CD4-positive, alpha-beta T cell treated with Interleukin-6 for 4 hours (primary cell): ENCODE measurements around the gene GUCY1A2.
"Not testable (repeated sequence)": the region's sequence is repeated elsewhere in the genome, so short reads cannot be mapped to it uniquely, and the experiment has no call there.

Experiments
- DNase-seq: peaks from one replicate; pipeline ENCODE4 v3.0.0-alpha.2; 2020; ENCODE audit warnings: mixed read lengths

Gene GUCY1A2

GRCh38 chr11:106937111-106937510, 81.2 kb downstream of the GUCY1A2 start:
- DNase-seq: no peak

DNA sequence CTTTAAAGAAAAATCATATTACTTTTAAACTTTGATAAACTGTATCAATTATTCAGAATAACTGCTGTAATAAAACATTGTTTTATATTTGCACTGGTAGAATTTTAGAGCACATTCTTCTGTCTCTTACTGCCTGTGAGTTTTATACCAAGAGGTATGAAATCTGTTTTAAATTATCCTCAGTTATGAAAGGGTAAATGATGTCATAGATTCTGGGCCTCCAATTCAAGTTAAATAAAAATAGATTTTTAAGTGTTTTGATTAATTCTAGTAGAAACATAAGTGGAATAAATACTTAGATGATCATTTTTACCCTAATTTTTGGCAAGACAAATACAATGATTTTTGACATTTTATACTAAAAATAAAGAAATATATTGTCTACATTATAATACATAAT, 93.0 kb downstream of the GUCY1A2 start:
- DNase-seq: no peak

- no peak for DNase-seq
These were observed 97.3 kb downstream of the GUCY1A2 start for GRCh38 chr11:106920899-106921509.

DNA sequence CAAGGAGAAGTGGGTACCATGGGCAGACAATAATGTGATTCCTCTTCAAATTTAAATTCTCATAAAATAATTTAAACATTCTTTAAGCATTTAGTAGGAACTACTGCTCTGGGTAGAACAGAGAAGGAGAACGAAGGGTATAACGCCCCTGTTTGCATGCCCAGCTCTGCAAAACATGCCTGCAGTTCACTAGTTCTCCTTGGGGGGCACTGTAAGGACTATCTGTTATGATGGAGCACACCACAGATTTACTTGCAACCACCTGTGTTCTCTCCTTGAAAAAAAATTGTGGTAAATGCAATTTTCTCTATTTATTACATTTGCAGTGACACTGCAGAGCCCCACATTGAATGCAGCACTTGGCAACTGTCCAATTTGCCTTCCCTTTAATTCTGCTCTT, 100.3 kb downstream of the GUCY1A2 start:
- DNase-seq: no peak

GRCh38 chr11:106914409-106914808, 103.9 kb downstream of the GUCY1A2 start:
- DNase-seq: no peak

- no peak for DNase-seq
These were observed 105.1 kb downstream of the GUCY1A2 start for GRCh38 chr11:106913141-106913540.

- no peak for DNase-seq
These were observed 113.5 kb downstream of the GUCY1A2 start for GRCh38 chr11:106904826-106905225.

DNA sequence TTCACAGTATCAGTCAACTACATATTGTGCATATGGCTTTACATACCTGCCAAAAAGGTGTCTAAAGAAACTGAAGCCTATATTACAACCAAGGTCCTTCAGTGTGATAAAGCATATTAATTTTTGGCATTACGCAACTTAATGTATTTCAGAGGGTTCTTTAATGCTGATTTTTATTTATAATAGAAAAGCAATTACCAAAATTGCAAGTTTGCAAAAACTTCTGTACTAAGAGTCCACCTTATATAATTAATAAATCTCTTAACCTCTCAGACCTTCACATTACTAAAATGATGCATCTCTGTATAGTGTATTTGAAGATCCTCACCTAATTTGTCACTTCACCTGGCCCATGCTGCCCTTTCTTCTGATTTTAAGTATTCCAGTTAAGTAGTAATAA, 128.6 kb downstream of the GUCY1A2 start:
- DNase-seq: no peak

DNA sequence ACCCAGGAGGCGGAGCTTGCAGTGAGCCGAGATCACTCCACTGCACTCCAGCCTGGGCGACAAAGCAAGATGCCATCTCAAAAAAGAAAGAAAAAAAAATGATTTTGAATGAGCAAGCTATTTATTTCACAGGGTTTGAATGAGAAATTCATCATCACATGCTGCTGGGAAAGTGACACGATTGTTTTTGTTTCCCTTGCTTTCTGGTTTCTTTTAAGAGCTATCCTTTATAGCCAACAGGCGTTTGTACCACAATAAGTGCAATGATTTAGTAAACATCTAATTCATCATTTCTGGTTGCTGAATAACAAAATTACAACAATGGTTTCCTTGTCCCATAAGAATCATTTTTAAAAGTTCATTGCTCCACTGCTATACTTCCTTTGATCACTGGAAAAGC, 129.9 kb downstream of the GUCY1A2 start:
- DNase-seq: no peak

GRCh38 chr11:106883693-106884092, 134.6 kb downstream of the GUCY1A2 start:
- not testable (repeated sequence) for DNase-seq

- DNase-seq: no peak
These were observed 138.3 kb downstream of the GUCY1A2 start for GRCh38 chr11:106879832-106880546.

DNA sequence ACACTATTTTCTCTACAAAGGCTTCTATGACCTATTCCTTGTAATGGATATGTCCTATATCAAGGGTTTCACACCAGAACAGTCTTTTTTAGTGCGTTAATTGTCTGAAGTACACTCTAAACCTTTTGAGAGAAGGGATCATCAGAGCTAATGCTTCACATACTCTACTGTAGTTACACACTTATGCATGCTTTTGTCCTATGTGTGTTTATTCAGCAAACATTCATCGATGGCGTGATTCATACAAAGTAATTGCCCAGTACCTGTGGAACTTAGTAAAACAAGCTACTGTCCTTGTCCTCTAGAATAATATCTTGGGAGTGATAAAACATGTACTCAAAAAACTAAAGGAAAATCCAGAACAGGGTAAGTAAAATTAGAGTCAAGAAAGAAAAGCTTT, 139.2 kb downstream of the GUCY1A2 start:
- no peak for DNase-seq

GRCh38 chr11:106875013-106875412, 143.3 kb downstream of the GUCY1A2 start:
- DNase-seq: no peak

GRCh38 chr11:106872246-106872645, 146.0 kb downstream of the GUCY1A2 start:
- DNase-seq: no peak

DNA sequence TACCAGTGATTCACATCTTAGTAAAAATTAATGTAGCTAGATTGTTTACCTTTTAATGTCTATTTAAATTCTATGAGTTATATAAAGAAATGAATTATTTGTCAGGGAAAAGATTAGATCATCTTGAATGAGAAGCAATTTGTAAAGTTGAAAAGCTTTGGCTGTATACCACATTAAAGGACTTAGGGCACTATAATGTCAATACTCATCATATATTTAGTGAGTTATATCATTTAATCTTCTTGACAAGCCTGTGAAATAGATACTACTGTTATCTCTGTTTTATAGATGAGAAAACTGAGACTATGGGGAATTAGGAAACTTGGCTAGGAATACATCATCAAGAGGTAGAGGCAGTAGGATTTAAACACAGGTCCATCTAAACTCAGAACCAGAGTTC, 160.1 kb downstream of the GUCY1A2 start:
- no peak for DNase-seq

GRCh38 chr11:106856566-106856965, 161.7 kb downstream of the GUCY1A2 start:
- no peak for DNase-seq

- DNase-seq: no peak
These were observed 163.8 kb downstream of the GUCY1A2 start for GRCh38 chr11:106854429-106854828.

GRCh38 chr11:106853850-106854401, 164.3 kb downstream of the GUCY1A2 start:
- DNase-seq: no peak

DNA sequence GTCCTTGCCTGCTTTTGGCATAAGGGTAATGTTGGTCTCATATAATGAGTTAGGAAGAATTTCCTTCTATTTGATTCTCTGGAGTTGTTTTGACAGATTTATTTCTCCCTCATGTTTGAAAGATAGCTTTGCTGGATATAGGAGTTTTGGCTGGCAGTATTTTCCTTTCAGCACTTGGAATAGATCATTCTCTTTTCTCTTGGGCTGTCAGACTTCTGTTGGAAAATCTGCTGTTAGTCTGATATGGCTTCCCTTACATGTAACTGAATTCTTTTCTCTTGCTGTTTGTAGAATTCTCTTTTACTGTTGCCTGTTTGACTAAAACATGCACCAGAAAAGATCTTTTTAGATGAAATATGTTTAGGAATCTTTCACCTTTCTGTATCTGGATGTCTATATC, 165.5 kb downstream of the GUCY1A2 start:
- no peak for DNase-seq

DNA sequence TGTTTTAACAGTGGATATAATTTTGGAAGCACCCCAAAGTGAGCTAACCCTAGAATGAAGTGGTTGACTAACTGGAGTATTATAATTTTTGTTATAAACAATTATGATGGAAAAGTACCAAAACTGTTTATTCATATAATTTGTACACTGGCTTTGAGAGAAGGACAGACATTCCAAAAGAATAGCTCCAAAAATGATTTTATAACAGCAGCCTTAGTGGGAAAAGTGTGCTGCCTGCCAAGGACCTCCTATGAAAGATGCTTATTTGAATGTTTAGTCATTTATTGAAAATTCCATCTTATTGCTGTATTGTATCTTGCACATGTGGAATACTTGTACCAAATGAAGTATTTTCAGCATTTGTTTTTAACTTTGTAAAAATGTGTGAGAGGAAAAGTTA, 169.8 kb downstream of the GUCY1A2 start:
- DNase-seq: no peak

- DNase-seq: no peak
These were observed 176.1 kb downstream of the GUCY1A2 start for GRCh38 chr11:106842134-106842533.

- DNase-seq: no peak
These were observed 177.3 kb downstream of the GUCY1A2 start for GRCh38 chr11:106840947-106841346.

GRCh38 chr11:106840146-106840545, 178.1 kb downstream of the GUCY1A2 start:
- no peak for DNase-seq

DNA sequence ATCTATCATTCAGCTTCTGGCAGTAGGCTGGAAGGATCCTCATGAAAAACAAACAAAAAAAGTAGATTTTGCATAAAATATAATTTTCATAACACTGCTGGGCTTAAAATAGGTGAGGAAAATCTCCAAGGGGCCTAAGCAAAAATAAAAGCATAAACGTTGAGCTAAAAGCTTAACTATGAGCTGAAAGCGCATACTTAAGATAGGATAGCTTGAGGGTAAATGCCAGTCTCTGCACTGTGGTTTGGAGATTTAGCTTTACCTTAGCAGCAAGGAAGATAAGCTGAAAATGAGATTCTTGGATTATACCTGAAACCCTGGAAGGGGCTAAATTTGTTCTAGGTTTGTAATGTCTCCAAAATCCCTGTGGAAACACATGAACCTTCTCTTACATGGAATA, 183.7 kb downstream of the GUCY1A2 start:
- no peak for DNase-seq

DNA sequence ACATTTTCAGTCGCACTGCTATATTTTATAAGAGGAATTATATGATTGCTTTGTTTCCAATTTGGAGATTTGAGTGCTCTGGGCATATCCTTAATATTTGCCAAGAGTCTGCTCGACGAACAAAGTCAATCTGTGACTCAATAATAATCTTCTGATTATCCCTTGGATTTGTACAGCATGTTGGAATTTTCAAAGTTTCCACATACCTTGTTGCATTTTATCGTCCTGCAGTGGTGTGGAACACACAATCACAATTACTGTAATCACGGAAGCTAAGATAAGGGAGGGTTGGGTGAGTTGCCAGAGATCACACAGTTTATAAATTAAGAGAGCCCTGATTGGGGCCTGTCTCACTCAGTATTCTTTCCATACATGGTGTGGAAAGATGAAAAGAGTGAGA, 189.3 kb downstream of the GUCY1A2 start:
- DNase-seq: no peak
